ENCODE measurements around the gene PDZRN3.
A peak's percentile ranks its signal among the peaks of the same experiment; 100 is the strongest.

Gene PDZRN3

GRCh38 chr3:73513260-73513659, 111.5 kb downstream of the PDZRN3 start:
- no peak for DNase-seq

GRCh38 chr3:73511571-73512525, 112.9 kb downstream of the PDZRN3 start:
- DNase-seq = no peak

GRCh38 chr3:73510784-73511183, 114.0 kb downstream of the PDZRN3 start:
- no peak for DNase-seq

- no peak for DNase-seq
Observed at GRCh38 chr3:73510334-73510733, 114.4 kb downstream of the PDZRN3 start.

- no peak for DNase-seq
Observed at GRCh38 chr3:73509816-73510215, 114.9 kb downstream of the PDZRN3 start.

- no peak for DNase-seq
Observed at GRCh38 chr3:73509066-73509465, 115.7 kb downstream of the PDZRN3 start.

GRCh38 chr3:73508330-73508954, 116.3 kb downstream of the PDZRN3 start:
- peak; percentile 2 for DNase-seq

- DNase-seq = no peak
Observed at GRCh38 chr3:73504852-73505251, 119.9 kb downstream of the PDZRN3 start.

GRCh38 chr3:73504239-73504638, 120.5 kb downstream of the PDZRN3 start:
- no peak for DNase-seq

GRCh38 chr3:73503781-73504180, 121.0 kb downstream of the PDZRN3 start:
- DNase-seq = no peak

- no peak for DNase-seq
Observed at GRCh38 chr3:73502609-73503583, 121.8 kb downstream of the PDZRN3 start.

GRCh38 chr3:73500321-73500720, 124.4 kb downstream of the PDZRN3 start:
- DNase-seq = no peak

GRCh38 chr3:73499787-73500186, 125.0 kb downstream of the PDZRN3 start:
- no peak for DNase-seq

GRCh38 chr3:73498764-73499622, 125.7 kb downstream of the PDZRN3 start:
- no peak for DNase-seq

GRCh38 chr3:73497646-73498406, 126.9 kb downstream of the PDZRN3 start:
- no peak for DNase-seq

GRCh38 chr3:73493543-73494308, 131.0 kb downstream of the PDZRN3 start:
- no peak for DNase-seq

GRCh38 chr3:73492186-73492585, 132.6 kb downstream of the PDZRN3 start:
- DNase-seq = no peak

GRCh38 chr3:73491287-73491662, 133.5 kb downstream of the PDZRN3 start:
- no peak for DNase-seq

GRCh38 chr3:73490453-73491286, 134.1 kb downstream of the PDZRN3 start:
- DNase-seq = no peak
